GM18505 (cell line): ENCODE results near the gene STIMATE.

ENCODE experiments used
- ATAC-seq: cut with Tn5 transposase; IDR thresholded peaks from one replicate; pipeline ENCODE4 v1.9.1; 2021; ENCODE audit not compliant: unreplicated experiment
- POLR2A ChIP-seq: IDR thresholded peaks from 4 replicates; pipeline ENCODE4 v1.6.1; 2011; ENCODE audit warnings: borderline replicate concordance; ENCODE audit not compliant: insufficient read depth, insufficient read length; ENCODE audit errors: extremely low read depth

Gene STIMATE

GRCh38 chr3:52897130-52898122, at the start of gene STIMATE:
Gene STIMATE, minus strand, starts transcription at chr3:52897548. Its CDS starts 98 bp downstream, at chr3:52897450.
- peak; percentile 87 for ATAC-seq
- TF ChIP-seq POLR2A = peak; percentile 75

- no peak for TF ChIP-seq POLR2A
- ATAC-seq = no peak
These were observed 42.3 kb upstream of the STIMATE start for GRCh38 chr3:52939600-52939999.

GRCh38 chr3:52934630-52935530, 37.5 kb upstream of the STIMATE start:
- no peak for ATAC-seq
- no peak for TF ChIP-seq POLR2A

DNA sequence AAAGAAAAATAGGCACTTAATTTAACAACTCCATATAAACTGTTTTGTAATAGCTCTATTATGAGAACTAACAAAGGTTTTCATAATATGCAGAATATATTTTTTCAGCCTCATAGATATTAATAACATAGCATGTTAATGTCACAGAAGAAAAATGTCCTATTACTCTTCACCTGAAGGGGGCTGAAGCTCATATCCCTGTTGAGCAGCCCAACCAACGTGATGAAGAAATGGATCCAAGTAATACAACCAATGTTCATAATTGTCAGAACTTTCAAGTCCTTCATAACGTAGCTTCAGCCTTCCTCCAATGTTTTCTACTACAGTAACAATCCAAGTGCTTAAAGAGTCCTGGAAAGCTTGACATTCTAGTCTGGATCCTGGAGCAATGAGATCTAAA, 34.5 kb upstream of the STIMATE start:
- TF ChIP-seq POLR2A = no peak
- ATAC-seq = no peak

DNA sequence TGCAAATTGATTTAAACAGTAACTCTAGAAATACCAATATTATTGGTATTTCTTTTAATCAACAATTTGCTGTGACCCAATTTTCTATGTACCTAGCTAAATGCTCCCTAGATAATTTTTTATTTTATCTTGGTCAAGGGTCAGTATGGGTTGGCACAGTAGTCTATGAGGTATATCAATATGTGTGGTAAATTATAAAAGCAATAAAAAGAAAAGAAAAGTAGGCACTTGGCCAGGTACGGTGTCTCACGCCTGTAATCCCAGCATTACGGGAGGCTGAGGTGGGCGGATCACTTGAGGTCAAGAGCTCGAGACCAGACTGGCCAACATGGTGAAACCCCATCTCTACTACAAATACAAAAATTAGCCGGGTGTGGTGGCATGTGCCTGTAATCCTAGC, 34.0 kb upstream of the STIMATE start:
- ATAC-seq = no peak
- no peak for TF ChIP-seq POLR2A

DNA sequence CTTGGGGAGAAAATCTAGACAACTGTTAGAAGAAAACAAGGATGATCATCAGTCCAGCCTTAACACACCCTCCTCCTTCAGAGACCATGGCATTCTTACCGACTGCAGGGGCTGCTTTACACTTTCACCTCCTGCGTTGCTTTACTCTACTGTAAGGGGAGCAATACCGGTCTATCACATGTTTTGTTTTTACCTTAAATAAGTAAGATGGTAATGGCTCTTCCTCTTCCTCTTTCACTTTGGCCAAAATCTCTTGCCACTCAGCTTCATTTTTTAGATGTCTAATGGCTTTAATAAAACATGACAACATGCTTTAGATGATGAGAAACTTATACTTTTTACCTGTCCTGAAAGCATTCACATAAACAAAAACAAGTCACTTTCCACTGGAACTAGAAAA, 33.4 kb upstream of the STIMATE start:
- no peak for TF ChIP-seq POLR2A
- no peak for ATAC-seq

- no peak for ATAC-seq
- TF ChIP-seq POLR2A = no peak
These were observed 29.2 kb upstream of the STIMATE start for GRCh38 chr3:52926554-52926953.

DNA sequence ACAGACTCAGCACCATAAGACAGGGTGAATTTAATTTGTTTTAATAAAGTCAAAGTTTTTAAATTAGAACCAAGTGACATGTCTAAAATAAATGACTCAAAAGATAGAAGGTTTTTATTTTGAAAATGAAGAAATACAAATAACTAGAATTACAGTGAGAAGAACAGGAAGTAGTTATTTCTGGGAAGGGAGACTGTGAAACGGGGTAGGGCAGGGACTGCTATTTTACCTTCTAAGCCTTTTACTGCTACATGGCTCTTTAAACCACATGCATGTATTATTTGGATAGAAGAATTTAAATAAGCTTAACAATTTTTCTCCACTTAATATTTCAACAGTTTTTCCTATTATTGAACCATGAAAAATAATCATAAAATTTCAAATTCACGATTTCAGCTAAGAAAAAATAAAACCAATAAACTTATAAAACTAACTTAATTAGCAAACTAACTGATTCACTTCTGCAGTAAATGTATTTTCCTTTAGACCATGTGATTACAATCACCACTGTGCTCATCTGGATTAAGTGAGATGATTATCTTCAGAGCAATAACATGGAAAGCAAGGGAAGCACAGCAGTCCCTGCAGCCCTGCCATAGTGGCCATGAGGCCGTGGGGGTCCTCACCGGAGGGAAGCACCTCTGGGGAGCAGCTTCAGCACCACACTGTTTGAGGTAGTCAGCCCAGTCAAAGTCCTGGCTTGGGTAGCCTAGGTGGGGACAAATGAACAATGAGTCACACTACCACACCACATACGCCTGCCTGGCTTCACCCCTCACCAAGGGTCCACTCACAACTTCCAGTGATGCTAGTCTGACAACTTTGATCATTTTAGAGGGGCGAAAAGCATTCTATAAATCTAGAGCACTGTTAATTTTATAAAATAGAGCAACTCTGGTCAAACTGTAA, 28.3 kb upstream of the STIMATE start:
- ATAC-seq = no peak
- TF ChIP-seq POLR2A = no peak

- no peak for TF ChIP-seq POLR2A
- ATAC-seq = no peak
These were observed 26.6 kb upstream of the STIMATE start for GRCh38 chr3:52923963-52924362.

DNA sequence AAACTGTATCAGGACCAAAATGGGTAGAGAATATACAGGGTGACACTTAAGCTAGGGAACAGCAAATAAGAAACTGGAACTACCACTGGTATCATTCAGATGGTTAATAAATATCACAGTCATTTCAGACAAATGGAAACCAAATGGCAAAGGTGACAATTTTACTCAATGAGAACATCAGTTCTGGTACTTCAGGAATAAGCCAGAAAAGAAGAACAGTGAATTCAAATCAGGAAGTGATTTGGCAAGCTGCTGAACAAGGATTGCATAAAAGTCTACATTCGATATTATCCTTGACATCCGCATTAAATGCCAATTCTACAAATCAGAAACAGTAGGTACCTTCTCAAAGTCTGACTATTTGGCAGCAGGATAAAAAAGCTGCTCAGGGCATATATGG, 23.5 kb upstream of the STIMATE start:
- no peak for ATAC-seq

GRCh38 chr3:52917044-52917443, 19.7 kb upstream of the STIMATE start:
- no peak for ATAC-seq
- TF ChIP-seq POLR2A = no peak

More for the DNA sequence above, 23.5 kb upstream of the STIMATE start:
- TF ChIP-seq POLR2A = no peak

- no peak for ATAC-seq
- no peak for TF ChIP-seq POLR2A
These were observed 17.9 kb upstream of the STIMATE start for GRCh38 chr3:52915294-52915693.

DNA sequence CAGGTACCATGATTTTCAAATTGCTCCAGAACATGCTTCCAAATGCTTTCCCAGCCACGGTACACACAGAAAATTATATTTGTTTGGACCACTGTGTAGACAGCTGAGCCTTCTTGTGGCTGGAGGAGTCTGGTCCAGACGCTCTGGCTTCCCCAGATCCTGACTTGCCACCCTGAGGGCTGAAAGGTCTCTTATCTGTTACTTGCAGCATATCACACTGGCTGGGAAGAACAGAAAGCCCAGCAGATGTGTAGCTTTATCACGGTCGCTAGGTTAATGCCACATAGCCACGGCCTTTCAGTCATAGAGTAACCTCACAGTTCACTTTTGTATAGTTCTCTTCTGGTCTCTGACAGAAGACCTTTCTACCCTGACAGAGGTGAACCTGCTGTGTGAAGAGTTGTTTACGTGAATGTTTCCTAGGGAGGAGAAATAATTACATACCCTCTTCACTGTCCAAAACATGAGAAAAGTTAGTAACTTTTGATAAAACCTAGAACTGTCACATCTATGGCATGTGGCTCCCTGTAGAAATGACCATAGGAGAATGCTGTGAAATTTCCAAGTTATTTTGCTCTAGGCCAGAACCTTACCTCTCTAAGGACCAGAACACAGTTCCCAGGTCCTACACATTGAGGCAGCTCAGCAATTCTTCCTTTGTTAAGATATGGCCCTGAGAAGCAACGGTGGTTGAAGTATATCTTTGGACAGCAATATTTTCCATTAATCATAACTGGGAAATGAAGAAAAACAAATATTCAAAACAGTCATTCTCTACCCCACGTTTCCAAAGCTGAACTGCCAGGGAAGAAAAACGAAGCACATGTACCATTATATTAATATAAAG, 15.8 kb upstream of the STIMATE start:
- TF ChIP-seq POLR2A = no peak
- no peak for ATAC-seq
